A549 (cell line): ENCODE measurements around the gene GET4. TPM values are rescaled to one million over a fixed set of nuclear protein-coding genes. Genes with fewer than 3 reads are reported as not detected.

Experiments
- ATAC-seq, 2 experiments: fragments of 200-7000 bp in 1 of 2; fragments of >200 bp in 1 of 2; cut with Nextera tagmentation in 1 of 2; cut with Tn5 transposase in 1 of 2; 3 replicates each; pipeline versions ENCODE4 v1.8.0 to v1.9.1; 2018 to 2020; ENCODE audit warnings: mild to moderate bottlenecking in 1 of 2, moderate library complexity in 1 of 2
- CTCF ChIA-PET: fragments of 300-600 bp; sonication (Branson Sonifier 250); formaldehyde crosslinking; extraction: SDS; loops from one replicate; lab custom pipeline; 2021; ENCODE audit warnings: antibody characterized with exemption, inconsistent platforms; lab: Yijun Ruan, JAX
- POLR2A ChIA-PET: fragments of 350-600 bp; formaldehyde crosslinking; extraction: SDS; loops from one replicate; lab custom pipeline; 2021; ENCODE audit warnings: antibody characterized with exemption, inconsistent platforms; lab: Yijun Ruan, JAX
- DNase-seq, 2 experiments: peaks; one replicate each; pipeline versions ENCODE4 v3.0.0 to v3.0.0-alpha.2; 2011 to 2016; ENCODE audit warnings: low read depth in 1 of 2, low spot score in 1 of 2
- FAIRE-seq: peaks from 2 replicates; lab custom pipeline; 2011; peaks lifted over from hg19 to GRCh38; lab: Jason Lieb, UNC
- H3K27ac ChIP-seq, 2 experiments: fragments of >200 bp; sonication (Bioruptor Twin); formaldehyde crosslinking; 3 replicates each; pipeline ENCODE4 v1.5.1; 2016 to 2017
- H3K4me1 ChIP-seq: fragments of >200 bp; sonication (Bioruptor Twin); formaldehyde crosslinking; 3 replicates; pipeline ENCODE4 v1.6.1; 2016
- H3K4me2 ChIP-seq: fragments of >200 bp; sonication (Bioruptor Twin); formaldehyde crosslinking; 3 replicates; pipeline ENCODE4 v1.6.1; 2016
- H3K4me3 ChIP-seq: fragments of >200 bp; sonication (Bioruptor Twin); formaldehyde crosslinking; 3 replicates; pipeline ENCODE4 v1.5.1; 2016
- H3K9me3 ChIP-seq: fragments of >200 bp; sonication (Bioruptor Twin); formaldehyde crosslinking; 3 replicates; pipeline ENCODE4 v1.6.1; 2016
- BHLHE40 ChIP-seq: IDR thresholded peaks from 2 replicates; pipeline ENCODE4 v1.6.1; 2012; ENCODE audit warnings: low read depth, low read length, inconsistent platforms
- EHF ChIP-seq: fragments of 250-450 bp; sonication (Bioruptor Pico); IDR thresholded peaks from 2 replicates; pipeline ENCODE4 v1.5.0; 2020; ENCODE audit warnings: mild to moderate bottlenecking
- ELK1 ChIP-seq: fragments of 150-350 bp; IDR thresholded peaks from 2 replicates; pipeline ENCODE4 v1.6.1; 2014; ENCODE audit warnings: low read depth, mild to moderate bottlenecking, low read length
- EP300 ChIP-seq, 2 experiments: fragments of >200 bp; sonication (Bioruptor Twin); formaldehyde crosslinking; IDR thresholded peaks; 2 replicates in 1 of 2; 3 replicates in 1 of 2; pipeline ENCODE4 v1.6.1; 2016 to 2017
- FOSB ChIP-seq: fragments of 250-450 bp; sonication (Bioruptor Pico); IDR thresholded peaks from 2 replicates; pipeline ENCODE4 v1.5.0; 2020; ENCODE audit warnings: mild to moderate bottlenecking, moderate library complexity
- FOSL2 ChIP-seq, 2 experiments: fragments of 450-650 bp in 1 of 2; fragments of >200 bp in 1 of 2; sonication (Bioruptor Twin) in 1 of 2; formaldehyde crosslinking; IDR thresholded peaks; 2 replicates each; pipeline versions ENCODE4 v1.5.0 to v1.6.1; 2016 to 2020; ENCODE audit warnings: mild to moderate bottlenecking in 1 of 2, moderate library complexity in 1 of 2
- HES2 ChIP-seq: fragments of >200 bp; sonication (Bioruptor Twin); formaldehyde crosslinking; IDR thresholded peaks from 2 replicates; pipeline ENCODE4 v1.6.1; 2016
- HEYL ChIP-seq: fragments of 250-450 bp; sonication (Bioruptor Pico); IDR thresholded peaks from 2 replicates; pipeline ENCODE4 v1.8.0; 2021; ENCODE audit warnings: mild to moderate bottlenecking, moderate library complexity
- JUNB ChIP-seq: fragments of >200 bp; sonication (Bioruptor Twin); formaldehyde crosslinking; IDR thresholded peaks from 2 replicates; pipeline ENCODE4 v1.6.1; 2016
- KDM5A ChIP-seq: fragments of 200-600 bp; sonication (generic); IDR thresholded peaks from 2 replicates; pipeline ENCODE4 v1.6.1; 2016; ENCODE audit warnings: antibody characterized with exemption, mild to moderate bottlenecking
- NPAS2 ChIP-seq: fragments of 250-450 bp; sonication (Bioruptor Pico); IDR thresholded peaks from 2 replicates; pipeline ENCODE4 v1.8.0; 2022; ENCODE audit warnings: mild to moderate bottlenecking, moderate library complexity, borderline replicate concordance
- POLR2A ChIP-seq: IDR thresholded peaks from 2 replicates; pipeline ENCODE4 v1.6.1; 2012; ENCODE audit warnings: mild to moderate bottlenecking, low read length
- RARB ChIP-seq: fragments of 250-450 bp; sonication (Bioruptor Pico); IDR thresholded peaks from 2 replicates; pipeline ENCODE4 v1.8.0; 2021; ENCODE audit warnings: mild to moderate bottlenecking, moderate library complexity
- REST ChIP-seq: fragments of 200-600 bp; sonication (generic); IDR thresholded peaks from 2 replicates; pipeline ENCODE4 v1.6.1; 2016; ENCODE audit warnings: antibody characterized with exemption, mild to moderate bottlenecking, moderate library complexity
- RFX5 ChIP-seq: fragments of 450-650 bp; IDR thresholded peaks from 2 replicates; pipeline ENCODE4 v1.7.1; 2014; ENCODE audit warnings: antibody characterized with exemption, mild to moderate bottlenecking, moderate library complexity
- RNF2 ChIP-seq: fragments of 200-600 bp; sonication (generic); IDR thresholded peaks from 2 replicates; pipeline ENCODE4 v1.6.1; 2016; ENCODE audit warnings: low read depth, mild to moderate bottlenecking, antibody characterized with exemption, moderate library complexity, borderline replicate concordance
- SMC3 ChIP-seq: fragments of >200 bp; sonication (Bioruptor Twin); formaldehyde crosslinking; IDR thresholded peaks from 3 replicates; pipeline ENCODE4 v1.6.1; 2018; ENCODE audit warnings: inconsistent platforms
- TP53 ChIP-seq: fragments of 250-450 bp; sonication (Bioruptor Pico); IDR thresholded peaks from 2 replicates; pipeline ENCODE4 v1.5.0; 2021; ENCODE audit warnings: mild to moderate bottlenecking, moderate library complexity
- USF2 ChIP-seq: fragments of 450-650 bp; IDR thresholded peaks from 2 replicates; pipeline ENCODE4 v1.6.1; 2014; ENCODE audit warnings: antibody characterized with exemption
- ZC3H11A ChIP-seq: fragments of 450-650 bp; IDR thresholded peaks from 2 replicates; pipeline ENCODE4 v1.6.1; 2014; ENCODE audit warnings: antibody characterized with exemption, mild to moderate bottlenecking
- WGBS: methylation state at CpG from one replicate; pipeline ENCODE4 v1.1.6; 2017; ENCODE audit errors: missing lambda C conversion rate; 5-methylcytosine and 5-hydroxymethylcytosine counted together
- polyA plus RNA-seq, 4 experiments: library from polyadenylated mRNA; depleted of rRNA in 3 of 4; stranded (reverse); fragments of >200 nt; fragmentation: RNase III in 1 of 4; extraction: RNeasy Plus Mini Kit Qiagen cat#74134 plus additional on column Dnase treatment in 1 of 4; gene quantifications; 2 replicates in 3 of 4; 3 replicates in 1 of 4; pipeline ENCODE4 v1.2.3, GENCODE V29; 2011 to 2017

GET4 gene
- polyA plus RNA-seq, 2 of the 4 experiments (the other 2 are of a cell fraction), result 26.1 to 37.0 TPM

GRCh38 chr7:867406-868188 is 8.8 kb upstream of the GET4 start:
- ATAC-seq (peak; percentile 67 to 72), DNase-seq (peak; percentile 21 to 44), FAIRE-seq (no peak)
- Histone ChIP-seq H3K27ac (peak overlapping the region in 1 of 2 experiments; percentile 25; a peak in 1 of 6 replicates), H3K4me1 (peaks cover 7% of the 10 kb centered on the region; the same call in 2 of the 3 replicates), H3K4me2 (no peak overlapping the region), H3K9me3 (no peaks in the 10 kb centered on the region), H3K4me3 (no peak overlapping the region)
- ChIA-PET CTCF (interaction anchor here (0.7 to 1.5 kb wide), 5 partner anchors 10 to 546 kb away, joined by 3 to 6 read pairs (median 4); no protein-coding TSS in a partner anchor), POLR2A (no interaction called here)
- no peak for TF ChIP-seq BHLHE40
- TF ChIP-seq RFX5, result no peak
- no peak for TF ChIP-seq FOSL2 (IDR thresholded peaks at IDR 0.05)
- peak; percentile 18; the same call in 1 of the 2 replicates for TF ChIP-seq FOSL2 (CRISPR knock-in tag; IDR thresholded peaks at IDR 0.05)
- TF ChIP-seq RARB (CRISPR knock-in tag), result no peak
- TF ChIP-seq RNF2, result no peak
- no peak for TF ChIP-seq JUNB
- TF ChIP-seq SMC3, result no peak
- no peak for TF ChIP-seq ELK1
- WGBS, result 82% methylated on average over 21 of the region's 22 CpGs

- WGBS, result 97% methylated on average over 16 of the region's 17 CpGs
- no peak overlapping the region for H3K27ac ChIP-seq
- FAIRE-seq, result no peak
These were observed 8.2 kb upstream of the GET4 start for GRCh38 chr7:868189-868486.

GRCh38 chr7:869348-869747 is 7.0 kb upstream of the GET4 start:
- no peak for FAIRE-seq
- no peak for ATAC-seq
- CTCF ChIA-PET, result interaction anchor here (0.7 to 7.1 kb wide), 3 partner anchors 23 to 82 kb away, joined by 3 to 117 read pairs (median 3); no protein-coding TSS in a partner anchor

More at GRCh38 chr7:868189-868486, 8.2 kb upstream of the GET4 start:
- POLR2A ChIA-PET, result no interaction called here
- no peak for TF ChIP-seq POLR2A
- H3K4me2 ChIP-seq, result no peak overlapping the region
- ATAC-seq, result no peak
- no peak overlapping the region for H3K4me3 ChIP-seq
- H3K4me1 ChIP-seq, result peaks cover 7% of the 10 kb centered on the region; the same call in 2 of the 3 replicates
- H3K9me3 ChIP-seq, result no peaks in the 10 kb centered on the region
- no peak for DNase-seq
- CTCF ChIA-PET, result interaction anchor here (1.2 to 1.5 kb wide), 3 partner anchors 11 to 83 kb away, joined by 3 to 6 read pairs (median 4); no protein-coding TSS in a partner anchor

More at GRCh38 chr7:869348-869747, 7.0 kb upstream of the GET4 start:
- POLR2A ChIA-PET, result no interaction called here
- no peak for DNase-seq
- H3K27ac ChIP-seq, result no peak overlapping the region
- TF ChIP-seq SMC3 (no peak), TP53 (no peak), EP300 (IDR thresholded peaks at IDR 0.05) (no peak), HEYL (CRISPR knock-in tag) (no peak), KDM5A (no peak), BHLHE40 (no peak), EHF (CRISPR knock-in tag) (no peak), NPAS2 (CRISPR knock-in tag) (no peak), REST (no peak), HES2 (no peak), ZC3H11A (no peak), ELK1 (no peak), JUNB (no peak), FOSB (CRISPR knock-in tag) (no peak), USF2 (no peak), FOSL2 (IDR thresholded peaks at IDR 0.05) (no peak), FOSL2 (CRISPR knock-in tag; IDR thresholded peaks at IDR 0.05) (no peak)
- peaks cover 12% of the 10 kb centered on the region for H3K4me1 ChIP-seq
- H3K4me2 ChIP-seq, result no peak overlapping the region
- H3K4me3 ChIP-seq, result no peak overlapping the region
- WGBS, result 97% methylated on average over 14 of the region's 14 CpGs
- H3K9me3 ChIP-seq, result no peaks in the 10 kb centered on the region
